Choroid plexus epithelial cell (primary cell): ENCODE measurements around the gene KNDC1.

Experiments used
- DNase-seq: peaks from one replicate; pipeline ENCODE4 v3.0.0-alpha.2; 2010; ENCODE audit warnings: low read depth
- H3K4me3 ChIP-seq: 2 replicates; pipeline ENCODE4 v1.5.1; 2011; ENCODE audit warnings: low read depth, mild to moderate bottlenecking, control low read depth, low read length, moderate library complexity
- TF ChIP-seq, protein P1 (sequence below): conservative IDR thresholded peaks from 2 replicates; pipeline ENCODE4 v1.5.1; 2011; ENCODE audit warnings: low read depth, mild to moderate bottlenecking, control low read depth, inconsistent platforms, low read length, moderate library complexity

Gene KNDC1

DNA sequence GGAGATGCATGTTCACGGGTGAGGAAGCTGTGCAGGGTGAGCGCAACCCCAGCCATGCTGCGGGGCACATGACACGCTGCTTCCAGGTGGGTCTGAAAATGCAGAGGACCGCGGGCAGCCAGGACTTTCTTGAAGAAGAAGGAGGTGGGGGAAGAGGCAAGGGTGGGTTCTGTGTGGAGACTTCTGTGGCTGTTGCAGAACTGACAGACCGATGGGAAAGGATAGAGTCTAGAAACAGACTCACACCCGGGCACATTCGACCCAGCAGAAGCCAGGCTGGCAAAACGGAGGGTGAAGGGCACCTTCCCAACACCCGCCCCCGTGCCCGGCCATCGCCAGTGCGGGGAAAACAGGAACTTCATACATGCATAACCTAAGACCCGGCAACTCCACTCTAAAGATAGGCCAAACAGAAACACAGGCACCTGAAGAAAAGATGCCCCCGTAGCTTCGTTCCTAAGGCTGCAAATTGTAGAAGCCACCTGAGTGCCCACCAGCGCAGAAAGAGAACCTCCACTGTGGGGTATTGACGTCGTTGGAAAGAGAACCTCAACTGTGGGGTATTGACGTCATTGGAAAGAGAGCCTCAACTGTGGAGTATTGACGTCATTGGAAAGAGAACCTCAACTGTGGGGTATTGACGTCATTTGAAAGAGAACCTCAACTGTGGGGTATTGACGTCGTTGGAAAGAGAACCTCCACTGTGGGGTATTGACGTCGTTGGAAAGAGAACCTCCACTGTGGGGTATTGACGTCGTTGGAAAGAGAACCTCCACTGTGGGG, 4.8 kb upstream of the KNDC1 start:
- H3K4me3 ChIP-seq, result no peak overlapping the region
- TF ChIP-seq, protein P1, sequence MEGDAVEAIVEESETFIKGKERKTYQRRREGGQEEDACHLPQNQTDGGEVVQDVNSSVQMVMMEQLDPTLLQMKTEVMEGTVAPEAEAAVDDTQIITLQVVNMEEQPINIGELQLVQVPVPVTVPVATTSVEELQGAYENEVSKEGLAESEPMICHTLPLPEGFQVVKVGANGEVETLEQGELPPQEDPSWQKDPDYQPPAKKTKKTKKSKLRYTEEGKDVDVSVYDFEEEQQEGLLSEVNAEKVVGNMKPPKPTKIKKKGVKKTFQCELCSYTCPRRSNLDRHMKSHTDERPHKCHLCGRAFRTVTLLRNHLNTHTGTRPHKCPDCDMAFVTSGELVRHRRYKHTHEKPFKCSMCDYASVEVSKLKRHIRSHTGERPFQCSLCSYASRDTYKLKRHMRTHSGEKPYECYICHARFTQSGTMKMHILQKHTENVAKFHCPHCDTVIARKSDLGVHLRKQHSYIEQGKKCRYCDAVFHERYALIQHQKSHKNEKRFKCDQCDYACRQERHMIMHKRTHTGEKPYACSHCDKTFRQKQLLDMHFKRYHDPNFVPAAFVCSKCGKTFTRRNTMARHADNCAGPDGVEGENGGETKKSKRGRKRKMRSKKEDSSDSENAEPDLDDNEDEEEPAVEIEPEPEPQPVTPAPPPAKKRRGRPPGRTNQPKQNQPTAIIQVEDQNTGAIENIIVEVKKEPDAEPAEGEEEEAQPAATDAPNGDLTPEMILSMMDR, result no peak
- no peak for DNase-seq

DNA sequence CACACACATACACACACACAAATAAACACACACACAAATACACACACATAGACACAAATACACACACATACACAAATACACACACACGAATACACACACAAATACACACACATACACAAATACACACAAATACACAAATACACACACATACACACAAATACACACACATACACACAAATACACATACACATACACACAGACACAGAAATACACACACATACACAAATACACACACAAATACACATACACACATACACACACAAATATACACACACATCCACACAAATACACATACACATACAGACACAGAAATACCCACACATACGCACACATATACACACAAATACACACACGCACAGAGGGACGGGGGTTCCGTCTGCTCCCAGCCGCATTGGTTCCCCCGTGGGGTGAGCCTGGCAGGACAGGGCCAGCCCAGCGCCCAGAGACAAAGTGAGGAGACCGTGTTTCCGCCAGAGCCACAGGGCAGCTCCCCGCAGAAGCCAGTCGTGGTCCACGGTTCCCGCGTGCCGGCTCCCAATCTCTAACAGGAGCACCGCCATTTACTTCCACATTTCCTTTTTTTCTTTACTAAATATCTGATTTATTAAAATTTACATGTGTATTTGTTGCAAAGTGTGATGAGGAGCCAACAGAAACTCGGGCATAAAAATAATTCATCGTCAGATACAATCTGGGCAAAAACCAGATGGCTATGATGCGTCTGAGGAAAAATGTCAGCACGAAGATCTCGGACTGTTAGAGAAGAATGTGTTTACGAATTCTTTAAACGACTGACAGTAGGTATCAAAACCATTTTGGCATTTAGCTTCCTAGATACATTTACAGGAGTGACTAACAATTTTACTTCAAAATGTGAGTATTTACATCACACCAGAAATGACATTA, 3.1 kb upstream of the KNDC1 start:
- TF ChIP-seq, protein P1, result no peak
- DNase-seq, result no peak
- H3K4me3 ChIP-seq, result no peak overlapping the region

DNA sequence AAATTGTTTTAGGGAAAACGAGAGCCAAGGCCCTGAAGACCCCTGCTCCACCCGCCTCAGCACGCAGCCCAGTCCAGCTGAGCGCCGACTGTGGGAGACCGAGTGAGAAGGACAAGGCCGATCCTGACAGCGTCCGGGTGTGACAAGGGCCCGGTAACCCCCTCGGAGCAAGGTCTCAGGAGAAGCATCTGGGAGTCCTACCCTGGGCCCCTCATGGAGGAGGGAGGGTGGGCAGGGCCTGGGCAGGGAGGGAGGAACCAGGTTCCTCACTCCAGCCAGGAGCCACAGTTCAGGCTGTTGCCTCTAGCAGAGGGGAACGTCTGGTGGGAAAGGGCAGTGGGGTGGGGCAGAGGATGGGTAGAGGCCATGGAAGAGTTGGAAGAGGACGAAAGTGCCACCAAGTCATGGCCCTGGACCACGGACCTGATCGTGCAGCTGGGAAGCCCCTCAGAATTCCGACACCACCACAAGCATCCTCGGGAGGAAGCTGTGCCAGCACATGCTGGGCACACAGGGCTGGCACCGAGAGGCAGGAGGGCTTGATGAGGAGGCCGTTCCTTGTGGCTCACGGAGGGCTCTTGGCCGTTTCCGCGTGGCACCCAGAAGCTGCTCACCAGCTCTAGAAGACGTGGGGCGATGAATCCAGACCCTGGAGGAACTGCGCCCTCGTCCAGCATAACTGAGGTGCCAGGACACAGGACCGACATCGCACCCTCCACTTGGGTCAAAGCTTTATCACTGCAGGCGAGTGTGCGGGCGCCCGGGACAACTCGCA, 2.2 kb upstream of the KNDC1 start:
- no peak for DNase-seq
- TF ChIP-seq, protein P1, result no peak
- no peak overlapping the region for H3K4me3 ChIP-seq

DNA sequence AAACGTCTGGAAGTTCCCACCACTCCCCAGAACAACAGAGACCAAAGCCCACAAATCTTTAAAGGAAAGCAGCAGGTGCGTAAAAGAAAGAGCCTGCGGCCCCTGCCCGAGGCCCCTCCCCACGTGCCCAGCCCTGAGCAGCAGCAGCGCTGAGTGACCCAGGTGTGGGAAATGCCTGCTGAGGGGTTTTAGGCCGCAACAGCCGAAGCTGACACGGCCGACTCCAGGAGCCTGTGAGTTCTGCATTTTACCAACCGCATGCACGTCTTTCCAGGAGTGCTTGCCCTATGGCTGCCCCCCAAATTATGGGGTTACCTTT, 1.6 kb upstream of the KNDC1 start:
- H3K4me3 ChIP-seq, result no peak overlapping the region
- TF ChIP-seq, protein P1, result no peak
- no peak for DNase-seq

DNA sequence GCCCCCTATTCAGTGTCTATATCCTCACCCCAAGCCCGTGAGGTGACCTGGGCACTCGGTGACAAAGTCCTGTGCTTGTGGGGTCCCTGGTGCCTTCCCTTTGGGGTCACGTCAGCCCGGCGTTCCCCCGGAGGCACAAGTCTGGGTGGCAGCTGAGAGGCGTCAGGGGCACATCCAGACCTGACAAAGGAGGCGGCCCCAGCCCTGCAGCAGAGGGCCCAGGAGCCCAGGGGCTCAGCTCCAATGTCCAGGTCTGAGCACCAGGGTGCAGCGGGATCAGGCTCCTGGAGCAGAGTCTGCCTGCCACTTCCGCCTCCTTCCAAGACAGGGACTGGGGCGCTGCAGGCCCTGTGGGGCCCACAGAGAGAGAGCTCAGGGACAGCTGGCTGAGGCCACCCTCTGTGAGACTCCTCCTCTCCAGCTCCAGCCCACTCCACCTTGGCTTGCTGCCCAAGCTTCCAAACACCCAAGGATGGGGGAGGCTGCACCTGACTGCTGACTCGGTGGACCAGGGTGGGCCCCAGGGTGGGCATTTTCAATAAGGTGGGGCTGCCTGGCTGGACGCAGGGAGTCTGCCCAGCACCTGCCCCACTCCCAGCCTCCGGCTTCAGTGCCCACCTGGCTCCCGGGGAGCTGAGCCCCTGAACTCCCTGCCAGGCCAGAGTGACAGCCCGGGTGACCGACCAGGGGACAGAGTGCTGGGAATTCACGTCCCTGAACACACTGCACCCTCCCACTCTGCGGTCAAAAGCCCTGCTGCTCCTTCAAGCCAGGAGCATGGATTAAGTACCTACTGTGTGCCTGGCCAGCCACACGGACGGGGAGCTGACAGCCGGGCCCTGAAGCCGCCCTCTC, 1.0 kb upstream of the KNDC1 start:
- no peak overlapping the region for H3K4me3 ChIP-seq
- DNase-seq, result peak; percentile 6
- TF ChIP-seq, protein P1, result no peak

DNA sequence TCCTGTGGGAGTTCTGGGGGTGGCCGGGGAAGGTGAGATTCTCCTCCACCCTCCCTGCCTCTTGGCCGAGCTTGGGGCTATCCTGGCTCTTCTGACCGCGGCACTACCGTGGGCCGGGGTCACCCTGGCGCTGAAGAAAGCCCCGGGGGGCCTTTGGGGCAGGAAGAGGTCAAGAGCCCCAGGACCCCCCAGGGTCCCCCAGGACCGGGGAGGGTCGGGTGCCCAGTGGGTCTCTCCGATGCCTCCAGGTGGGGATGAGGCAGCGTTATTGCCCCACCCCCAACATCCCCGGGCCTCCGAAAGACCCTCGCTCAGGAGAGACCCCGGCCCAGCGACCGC, 439 bp upstream of the KNDC1 start:
- TF ChIP-seq, protein P1, result no peak
- DNase-seq, result no peak
- H3K4me3 ChIP-seq, result no peak overlapping the region
